ENCODE measurements around the gene CBX1.

DNA sequence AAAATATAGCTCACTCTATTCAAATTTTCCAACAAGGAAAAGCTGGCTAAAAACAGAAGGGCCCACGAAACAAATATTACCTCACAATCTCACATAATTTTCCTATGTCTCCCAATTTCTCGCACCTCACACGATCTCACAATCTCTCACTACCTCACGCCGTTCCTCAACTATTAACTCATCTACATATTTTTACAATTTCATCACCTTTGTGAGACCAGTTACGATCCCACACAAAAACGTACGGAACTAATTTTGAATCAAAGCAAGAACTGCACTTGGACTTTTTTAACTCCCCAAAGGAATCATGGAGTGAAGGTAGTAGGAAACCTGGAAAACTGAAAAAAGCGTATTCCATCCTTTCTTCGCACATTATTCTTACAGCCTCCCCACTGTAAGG, 1.1 kb downstream of the CBX1 start:
- TF ChIP-seq, protein P1, sequence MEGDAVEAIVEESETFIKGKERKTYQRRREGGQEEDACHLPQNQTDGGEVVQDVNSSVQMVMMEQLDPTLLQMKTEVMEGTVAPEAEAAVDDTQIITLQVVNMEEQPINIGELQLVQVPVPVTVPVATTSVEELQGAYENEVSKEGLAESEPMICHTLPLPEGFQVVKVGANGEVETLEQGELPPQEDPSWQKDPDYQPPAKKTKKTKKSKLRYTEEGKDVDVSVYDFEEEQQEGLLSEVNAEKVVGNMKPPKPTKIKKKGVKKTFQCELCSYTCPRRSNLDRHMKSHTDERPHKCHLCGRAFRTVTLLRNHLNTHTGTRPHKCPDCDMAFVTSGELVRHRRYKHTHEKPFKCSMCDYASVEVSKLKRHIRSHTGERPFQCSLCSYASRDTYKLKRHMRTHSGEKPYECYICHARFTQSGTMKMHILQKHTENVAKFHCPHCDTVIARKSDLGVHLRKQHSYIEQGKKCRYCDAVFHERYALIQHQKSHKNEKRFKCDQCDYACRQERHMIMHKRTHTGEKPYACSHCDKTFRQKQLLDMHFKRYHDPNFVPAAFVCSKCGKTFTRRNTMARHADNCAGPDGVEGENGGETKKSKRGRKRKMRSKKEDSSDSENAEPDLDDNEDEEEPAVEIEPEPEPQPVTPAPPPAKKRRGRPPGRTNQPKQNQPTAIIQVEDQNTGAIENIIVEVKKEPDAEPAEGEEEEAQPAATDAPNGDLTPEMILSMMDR (IDR thresholded peaks at IDR 0.05): no peak
- no peak for TF ChIP-seq POLR2A (IDR thresholded peaks at IDR 0.05)
